GM12864 (cell line): ENCODE results near the gene GSG1L.

Experiments
- DNase-seq: peaks from one replicate; pipeline ENCODE4 v3.0.0-alpha.2; 2011; ENCODE audit warnings: low read depth
- H3K4me3 ChIP-seq: 2 replicates; pipeline ENCODE4 v1.5.1; 2011; ENCODE audit warnings: mild to moderate bottlenecking, low read depth, low read length, control low read depth
- CTCF ChIP-seq: IDR thresholded peaks from 2 replicates; pipeline ENCODE4 v1.5.1; 2011; ENCODE audit warnings: low read depth, mild to moderate bottlenecking, moderate library complexity, low read length, control low read depth, inconsistent platforms; ENCODE audit errors: missing control alignments

The GSG1L gene

DNA sequence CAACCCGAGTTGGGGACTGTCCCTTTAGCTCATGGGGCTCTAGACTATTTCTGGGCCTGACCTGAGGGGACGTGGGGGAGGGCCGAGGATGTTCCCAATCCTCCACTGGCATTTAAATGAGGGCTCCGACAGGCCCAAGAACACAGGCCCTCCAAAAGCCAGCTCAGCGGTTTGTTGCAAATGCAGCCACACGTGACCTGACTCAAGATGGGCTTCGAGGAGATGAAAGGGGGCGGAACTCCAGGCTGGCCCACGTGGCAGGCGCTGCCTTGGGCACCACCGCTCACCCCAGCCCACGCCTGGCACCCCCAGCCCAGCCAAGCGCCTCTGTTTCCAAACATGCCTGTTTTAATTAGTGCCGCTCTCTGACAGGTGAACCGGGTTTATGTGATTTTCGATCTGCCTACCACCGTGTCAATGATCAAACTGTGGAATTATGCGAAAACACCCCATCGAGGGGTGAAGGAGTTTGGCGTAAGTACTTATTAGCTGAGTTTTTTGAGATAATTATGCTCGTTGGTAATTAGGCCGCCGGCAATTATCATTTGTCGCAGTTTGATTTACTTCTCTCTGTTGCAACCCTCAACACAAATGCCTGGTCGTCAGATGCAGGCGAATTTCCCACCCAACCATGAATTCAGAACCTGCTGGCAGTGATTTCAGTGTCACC, 286.8 kb downstream of the GSG1L start:
- no peak for DNase-seq
- no peak for TF ChIP-seq CTCF
- H3K4me3 ChIP-seq: no peak overlapping the region

GRCh38 chr16:27775254-27775653, 288.3 kb downstream of the GSG1L start:
- no peak for TF ChIP-seq CTCF
- DNase-seq: no peak
- no peak overlapping the region for H3K4me3 ChIP-seq

DNA sequence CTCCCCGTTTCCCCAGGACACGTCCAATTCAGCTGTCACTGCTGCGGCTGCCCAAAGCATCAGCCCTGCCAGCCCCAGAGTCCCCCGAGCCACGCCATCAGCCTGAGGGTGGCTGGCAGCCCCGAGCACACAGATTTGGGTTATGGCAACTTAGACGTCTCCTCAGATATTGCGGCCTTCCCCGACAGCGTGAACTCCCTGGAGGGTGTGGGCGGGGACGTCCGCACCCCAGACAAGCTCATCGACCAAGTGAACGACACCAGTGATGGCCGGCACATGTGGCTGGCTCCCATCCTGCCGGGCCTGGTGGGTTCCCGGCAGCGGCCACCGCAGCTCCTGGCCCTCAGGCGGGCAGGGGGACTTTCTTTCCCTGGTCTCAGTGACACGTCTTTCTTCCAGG, 288.7 kb downstream of the GSG1L start:
- H3K4me3 ChIP-seq: no peak overlapping the region
- no peak for DNase-seq
- no peak for TF ChIP-seq CTCF

DNA sequence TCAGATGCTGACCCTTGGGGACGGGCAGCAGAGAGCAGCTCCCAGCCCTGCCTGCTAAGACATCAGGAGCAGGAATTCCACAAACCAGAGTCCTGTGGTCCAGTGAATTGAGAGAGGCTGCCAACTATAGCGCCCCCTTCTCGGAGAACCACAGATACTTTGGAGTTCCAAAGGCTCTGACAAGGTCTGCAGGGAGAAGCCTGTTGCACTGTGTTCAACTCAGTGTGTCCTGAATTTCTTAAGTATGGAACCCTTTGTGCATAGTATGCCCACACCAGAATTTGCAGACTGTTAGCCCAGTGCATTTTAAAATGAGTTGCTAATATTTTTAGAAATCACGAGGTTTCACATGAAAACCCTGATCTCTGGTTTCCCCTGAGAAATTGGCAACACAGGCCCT, 290.2 kb downstream of the GSG1L start:
- no peak for TF ChIP-seq CTCF
- H3K4me3 ChIP-seq: no peak overlapping the region
- no peak for DNase-seq

DNA sequence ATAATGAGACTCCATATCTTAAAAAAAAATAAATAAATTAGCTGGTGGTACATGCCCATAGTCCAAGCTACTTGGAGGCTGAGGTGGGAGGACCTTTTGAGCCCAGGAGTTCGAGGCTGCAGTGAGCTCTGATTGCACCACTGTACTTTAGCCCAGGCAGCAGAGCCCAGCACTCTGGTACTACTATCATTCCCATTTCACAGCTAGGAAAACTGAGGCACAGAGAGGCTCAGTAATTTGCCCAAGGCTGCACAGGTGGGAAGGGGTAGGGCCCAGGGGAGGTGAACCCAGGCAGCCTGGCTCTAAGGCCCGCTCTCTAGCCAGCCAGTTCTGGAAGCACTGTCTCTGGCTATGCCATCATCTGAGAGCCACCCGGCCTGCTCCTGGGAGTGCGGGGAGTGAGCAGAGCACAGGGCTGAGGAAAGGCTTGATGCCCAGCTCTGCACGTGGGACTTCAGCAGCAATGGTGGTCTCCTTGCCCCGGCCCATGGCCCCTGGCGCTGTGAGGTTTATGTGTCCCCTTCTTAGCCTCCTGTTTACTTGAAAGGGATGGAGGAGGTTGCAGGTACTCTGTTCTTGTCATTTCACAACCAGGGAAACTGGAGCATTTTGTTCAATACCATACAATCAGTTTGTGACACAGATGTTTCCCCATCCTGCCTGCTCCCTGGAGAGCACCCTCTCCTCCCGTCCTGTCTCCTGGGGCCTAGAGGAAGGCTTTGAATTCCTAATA, 291.3 kb downstream of the GSG1L start:
- no peak for TF ChIP-seq CTCF
- H3K4me3 ChIP-seq: no peak overlapping the region
- DNase-seq: no peak

DNA sequence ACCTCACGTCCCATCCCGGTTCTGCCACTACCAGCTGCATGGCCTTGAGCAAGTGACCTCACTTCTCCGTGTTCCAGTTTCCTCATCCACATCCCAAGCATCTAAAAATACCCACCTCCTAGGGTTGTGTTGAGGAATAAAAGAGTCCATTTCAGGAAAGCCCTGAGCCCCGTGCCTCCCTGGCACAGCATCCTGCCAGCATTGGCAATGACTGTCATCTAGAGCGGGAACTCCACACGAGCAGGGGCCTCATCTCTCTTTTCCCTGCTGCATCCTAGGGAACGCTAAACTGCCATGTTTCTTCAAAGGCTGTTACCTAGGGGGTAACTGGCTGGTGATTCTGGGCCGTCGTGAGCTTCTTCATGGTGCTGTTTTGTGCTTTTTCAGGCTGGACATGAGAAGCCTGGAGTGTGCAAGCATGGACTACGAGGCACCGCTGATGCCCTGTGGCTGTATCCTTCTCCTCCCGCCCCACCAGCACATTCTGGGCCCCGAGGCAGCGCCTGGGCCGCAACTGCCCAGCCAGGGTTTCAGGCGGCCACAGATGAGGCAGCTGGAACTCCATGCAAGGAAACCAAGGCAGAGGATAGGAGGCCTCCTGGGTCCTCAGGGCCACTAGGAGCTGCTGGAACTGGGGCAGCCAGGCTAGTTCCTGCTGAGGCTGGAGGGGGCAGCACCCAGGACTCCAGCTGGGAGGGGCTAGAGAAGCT, 292.2 kb downstream of the GSG1L start:
- H3K4me3 ChIP-seq: no peak overlapping the region
- no peak for DNase-seq
- no peak for TF ChIP-seq CTCF
